ENCODE results near the gene KCNC1.

The KCNC1 gene

GRCh38 chr11:17776212-17776875, 41.8 kb downstream of the KCNC1 start:
- Histone ChIP-seq H3K27ac (no peak overlapping the region), H3K4me3 (ENCODE audit: low read depth, low read length) (no peak overlapping the region), H3K36me3 (replicated peaks) (no peaks in the 10 kb centered on the region), H3K27me3 (replicated peaks) (no peaks in the 10 kb centered on the region)
- in situ Hi-C loops (cut with HindIII; ENCODE audit: low pct_ligation_motif_present, low sequenced_read_pairs) = no loop called here
- no peak for DNase-seq
- no peak for TF ChIP-seq CTCF (IDR thresholded peaks at IDR 0.05; ENCODE audit: low read depth, low read length, missing control alignments)

- TF ChIP-seq CTCF (IDR thresholded peaks at IDR 0.05; ENCODE audit: low read depth, low read length, missing control alignments) = no peak
- no peak for DNase-seq
- no peak overlapping the region for H3K4me3 ChIP-seq (ENCODE audit: low read depth, low read length)
- in situ Hi-C loops (cut with HindIII; ENCODE audit: low pct_ligation_motif_present, low sequenced_read_pairs) = no loop called here
- no peaks in the 10 kb centered on the region for H3K27me3 ChIP-seq (replicated peaks)
- no peaks in the 10 kb centered on the region for H3K36me3 ChIP-seq (replicated peaks)
- H3K27ac ChIP-seq = no peak overlapping the region
Observed at GRCh38 chr11:17777086-17777737, 42.6 kb downstream of the KCNC1 start.

GRCh38 chr11:17777738-17778091, 43.1 kb downstream of the KCNC1 start:
- no peak overlapping the region for H3K4me3 ChIP-seq (ENCODE audit: low read depth, low read length)
- no peak for DNase-seq
- no peak overlapping the region for H3K27ac ChIP-seq
- no peaks in the 10 kb centered on the region for H3K27me3 ChIP-seq (replicated peaks)
- no peaks in the 10 kb centered on the region for H3K36me3 ChIP-seq (replicated peaks)
- no peak for TF ChIP-seq CTCF (IDR thresholded peaks at IDR 0.05; ENCODE audit: low read depth, low read length, missing control alignments)
- in situ Hi-C loops (cut with HindIII; ENCODE audit: low pct_ligation_motif_present, low sequenced_read_pairs) = no loop called here

GRCh38 chr11:17778352-17778751, 43.8 kb downstream of the KCNC1 start:
- Histone ChIP-seq H3K27me3 (replicated peaks) (no peaks in the 10 kb centered on the region), H3K27ac (no peak overlapping the region), H3K36me3 (replicated peaks) (no peaks in the 10 kb centered on the region), H3K4me3 (ENCODE audit: low read depth, low read length) (no peak overlapping the region)
- DNase-seq = no peak
- TF ChIP-seq CTCF (IDR thresholded peaks at IDR 0.05; ENCODE audit: low read depth, low read length, missing control alignments) = no peak
- in situ Hi-C loops (cut with HindIII; ENCODE audit: low pct_ligation_motif_present, low sequenced_read_pairs) = no loop called here

GRCh38 chr11:17778956-17779860, 44.6 kb downstream of the KCNC1 start:
- in situ Hi-C loops (cut with HindIII; ENCODE audit: low pct_ligation_motif_present, low sequenced_read_pairs) = no loop called here
- Histone ChIP-seq H3K36me3 (replicated peaks) (no peaks in the 10 kb centered on the region), H3K27me3 (replicated peaks) (no peaks in the 10 kb centered on the region), H3K27ac (no peak overlapping the region), H3K4me3 (ENCODE audit: low read depth, low read length) (no peak overlapping the region)
- DNase-seq = no peak
- TF ChIP-seq CTCF (IDR thresholded peaks at IDR 0.05; ENCODE audit: low read depth, low read length, missing control alignments) = no peak
